Left renal pelvis (tissue), 4 donors: ENCODE results near the gene TLDC2. TPM values are rescaled to one million over a fixed set of nuclear protein-coding genes. Genes with fewer than 3 reads are reported as not detected.
"Not testable (repeated sequence)": the region's sequence is repeated elsewhere in the genome, so short reads cannot be mapped to it uniquely, and the experiment has no call there.

Source experiments
- DNase-seq, 4 donors: peaks; one replicate each; pipeline ENCODE4 v3.0.0-alpha.2; 2013; ENCODE audit warnings: low read depth in 4 of 4, low spot score in 3 of 4
- polyA plus RNA-seq, 4 donors: library from polyadenylated mRNA; unstranded; fragments of 120-200 nt; gene quantifications; one replicate each; pipeline ENCODE4 v1.2.1, GENCODE V29; 2013; ENCODE audit not compliant: insufficient read length in 4 of 4

The TLDC2 gene
- polyA plus RNA-seq = 1 to 10 TPM in 3 of 4 donors, under 1 TPM in 1; 0.72 to 6.4 (median 2.5) TPM

DNA sequence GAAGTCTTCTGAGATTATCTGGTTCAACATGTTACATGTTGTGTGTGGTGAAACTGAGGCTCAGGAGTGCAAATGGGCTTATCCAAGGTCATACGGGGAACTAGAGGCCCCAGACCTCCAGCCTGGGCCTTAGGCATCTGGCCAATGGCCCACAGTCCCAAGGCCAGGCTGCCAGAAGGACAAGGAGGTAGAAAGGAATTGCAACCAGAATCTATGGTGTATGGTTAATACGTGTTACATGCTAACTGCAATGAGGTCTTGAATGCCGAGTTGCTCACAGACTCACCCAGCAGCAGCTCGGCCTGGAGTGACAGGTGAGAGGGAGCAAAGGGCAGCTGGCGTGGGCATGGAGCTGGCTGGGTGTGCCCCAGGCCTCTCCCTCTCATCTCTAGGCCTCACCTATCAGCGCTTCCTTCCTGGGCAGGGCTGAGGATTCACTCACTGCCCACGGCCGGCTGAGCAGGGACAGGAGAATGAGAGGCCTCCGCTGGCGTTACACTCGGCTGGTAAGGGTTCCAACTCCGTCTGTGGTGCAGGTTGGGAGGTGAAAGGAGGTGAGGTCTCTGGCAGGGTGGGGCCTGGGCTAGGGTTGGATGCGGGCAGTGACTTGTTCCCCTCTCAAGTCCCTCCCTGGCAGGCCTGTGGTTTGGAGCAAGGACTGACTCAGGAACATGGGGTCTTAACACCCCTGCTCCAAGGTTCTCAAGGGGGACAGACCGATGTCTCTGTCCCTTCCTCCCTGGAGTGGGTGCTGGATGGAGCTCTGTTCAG lies at the start of gene TLDC2:
Gene TLDC2 (plus strand): TSS at position 437 of the 771 bp plus-strand sequence. CDS start 37 bp downstream, at position 474.
- DNase-seq = no peak

GRCh38 chr20:36826554-36827244 lies 49.2 kb upstream of the TLDC2 start:
- no peak for DNase-seq

- DNase-seq = no peak
Observed at GRCh38 chr20:36827541-36828279, 48.2 kb upstream of the TLDC2 start.

DNA sequence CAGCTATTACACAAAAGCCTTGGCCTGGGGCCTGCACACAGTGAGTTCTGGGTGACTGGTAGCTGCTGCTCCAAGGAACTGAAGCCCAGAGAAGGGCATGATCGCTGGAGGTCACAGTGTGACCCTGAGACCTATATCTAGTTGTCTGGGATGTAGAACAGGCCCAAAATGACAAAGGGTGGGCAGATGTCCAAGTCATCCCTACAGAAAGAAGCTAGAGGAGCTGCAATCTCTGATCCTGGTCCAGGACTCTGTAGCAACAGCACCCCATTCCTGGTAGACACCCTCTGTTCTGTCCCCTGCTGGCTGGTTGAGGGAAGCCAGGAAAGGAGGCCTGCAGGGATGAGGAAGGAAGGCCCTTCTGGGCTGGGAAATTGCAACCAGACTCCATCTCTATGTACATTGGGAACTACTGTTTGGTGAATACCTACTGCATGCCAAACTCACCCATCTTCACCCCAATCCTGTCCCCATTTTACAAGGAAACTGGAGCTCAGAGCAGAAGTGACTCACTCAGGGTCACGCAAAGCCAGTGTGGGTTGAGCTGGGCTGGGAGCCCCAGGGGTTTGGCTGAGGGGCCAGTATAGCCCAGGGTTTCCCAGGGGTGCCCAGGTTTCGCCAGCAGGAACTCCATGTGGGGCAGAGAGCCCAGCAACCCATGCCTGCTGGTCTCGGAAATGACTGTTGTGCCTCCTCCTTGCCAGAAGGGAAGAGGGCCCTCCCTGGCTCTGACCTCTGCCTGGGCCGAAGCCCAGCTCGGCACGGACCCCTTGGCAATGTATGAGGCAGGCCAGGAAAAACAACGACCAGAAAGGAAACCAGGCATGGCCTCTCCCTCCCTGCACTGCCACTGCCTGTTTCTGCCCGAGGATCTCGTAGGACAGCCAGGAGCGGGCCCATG lies 44.9 kb upstream of the TLDC2 start:
- DNase-seq = no peak

- no peak for DNase-seq
Observed at GRCh38 chr20:36832791-36833190, 43.1 kb upstream of the TLDC2 start.

- DNase-seq = no peak
Observed at GRCh38 chr20:36833275-36834020, 42.5 kb upstream of the TLDC2 start.

GRCh38 chr20:36835025-36835424 lies 40.9 kb upstream of the TLDC2 start:
- DNase-seq = no peak

- DNase-seq = peak; percentile 79 to 92 (median 82)
Observed at GRCh38 chr20:36835453-36836198, 40.3 kb upstream of the TLDC2 start.

DNA sequence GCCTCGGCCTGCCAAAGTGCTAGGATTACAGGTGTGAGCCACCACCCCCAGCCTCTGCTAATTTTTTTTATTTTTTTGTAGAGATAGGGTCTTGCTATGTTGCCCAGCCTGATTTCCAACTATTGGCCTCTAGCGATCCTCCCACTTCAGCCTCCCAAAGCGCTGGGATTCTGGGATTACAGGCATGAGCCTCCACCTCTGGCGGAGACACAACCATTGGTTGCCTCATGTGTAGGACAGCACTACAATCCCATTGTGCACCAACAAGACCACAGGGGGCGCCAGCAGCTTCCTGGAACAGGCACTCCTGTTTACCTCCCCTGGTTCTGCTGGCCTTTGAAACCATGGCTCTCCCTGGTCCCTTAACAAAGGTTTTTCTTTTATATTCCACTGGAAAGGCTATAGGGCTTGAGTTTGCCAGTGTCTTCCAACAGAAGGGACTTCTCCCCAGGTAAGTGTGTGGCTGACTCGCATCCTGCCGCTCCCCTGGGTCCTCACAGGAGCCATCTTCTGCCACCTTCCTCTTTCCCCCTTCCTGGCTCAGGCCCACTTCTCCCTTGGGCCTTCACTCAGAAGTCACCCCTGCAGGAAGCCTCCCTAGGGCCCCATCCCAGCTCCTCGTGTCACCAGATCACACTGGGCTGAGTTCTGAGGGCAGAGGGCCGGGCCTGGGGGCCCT lies 39.2 kb upstream of the TLDC2 start:
- DNase-seq = no peak

DNA sequence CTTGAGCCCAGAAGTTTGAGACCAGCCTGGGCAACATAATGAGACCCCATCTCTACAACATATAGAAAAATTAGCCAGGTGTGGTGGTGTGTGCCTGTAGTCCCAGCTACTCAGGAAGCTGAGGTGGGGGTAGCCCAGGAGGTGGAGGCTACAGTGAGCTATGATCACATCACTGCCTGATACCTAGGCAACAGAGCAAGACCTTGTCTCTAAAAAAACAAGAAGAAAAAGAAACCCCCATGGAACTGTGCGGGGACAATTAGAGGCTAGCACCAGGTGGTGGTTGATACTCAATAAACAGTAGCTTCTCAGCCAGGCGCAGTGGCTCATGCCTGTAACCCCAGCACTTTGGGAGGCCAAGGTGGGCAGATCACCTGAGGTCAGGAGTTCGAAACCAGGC lies 37.6 kb upstream of the TLDC2 start:
- not testable (repeated sequence) for DNase-seq

DNA sequence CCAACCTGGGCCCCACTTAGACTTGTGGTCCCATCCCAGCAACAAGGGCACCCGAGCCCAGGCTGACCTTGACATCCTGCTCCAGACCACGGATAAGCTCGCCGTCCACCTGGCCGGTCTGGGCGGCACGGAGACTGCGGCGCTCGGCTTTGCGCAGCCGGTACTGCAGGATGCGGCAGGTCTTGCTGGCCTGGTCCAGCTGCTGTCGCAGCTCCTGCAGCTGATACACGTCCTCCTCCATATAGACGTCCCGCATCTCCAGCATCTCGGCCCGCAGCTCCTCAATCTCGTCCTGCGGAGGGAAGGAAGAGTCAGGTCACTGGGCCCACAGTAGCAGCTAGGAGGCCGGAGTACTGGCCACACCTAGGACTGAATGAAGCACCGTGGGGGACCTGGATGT lies 36.8 kb upstream of the TLDC2 start:
- DNase-seq = no peak

DNA sequence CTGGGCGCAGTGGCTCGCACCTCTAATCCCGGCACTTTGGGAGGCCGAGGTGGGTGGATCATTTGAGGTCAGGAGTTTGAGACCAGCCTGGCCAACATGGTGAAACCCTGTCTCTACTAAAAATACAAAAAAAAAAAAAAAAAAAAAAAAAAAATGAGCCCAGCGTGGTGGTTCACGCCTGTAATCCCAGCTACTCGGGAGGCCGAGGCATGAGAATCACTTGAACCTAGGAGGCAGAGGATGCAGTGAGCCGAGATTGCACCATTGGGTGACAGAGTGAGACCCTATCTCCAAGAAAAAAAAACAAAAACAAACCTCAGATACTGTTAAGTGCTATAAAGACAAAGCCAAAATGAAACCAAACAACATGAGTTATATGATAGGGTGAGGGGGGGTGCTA lies 34.9 kb upstream of the TLDC2 start:
- DNase-seq = not testable (repeated sequence)

GRCh38 chr20:36845288-36845971 lies 30.5 kb upstream of the TLDC2 start:
- DNase-seq = no peak

DNA sequence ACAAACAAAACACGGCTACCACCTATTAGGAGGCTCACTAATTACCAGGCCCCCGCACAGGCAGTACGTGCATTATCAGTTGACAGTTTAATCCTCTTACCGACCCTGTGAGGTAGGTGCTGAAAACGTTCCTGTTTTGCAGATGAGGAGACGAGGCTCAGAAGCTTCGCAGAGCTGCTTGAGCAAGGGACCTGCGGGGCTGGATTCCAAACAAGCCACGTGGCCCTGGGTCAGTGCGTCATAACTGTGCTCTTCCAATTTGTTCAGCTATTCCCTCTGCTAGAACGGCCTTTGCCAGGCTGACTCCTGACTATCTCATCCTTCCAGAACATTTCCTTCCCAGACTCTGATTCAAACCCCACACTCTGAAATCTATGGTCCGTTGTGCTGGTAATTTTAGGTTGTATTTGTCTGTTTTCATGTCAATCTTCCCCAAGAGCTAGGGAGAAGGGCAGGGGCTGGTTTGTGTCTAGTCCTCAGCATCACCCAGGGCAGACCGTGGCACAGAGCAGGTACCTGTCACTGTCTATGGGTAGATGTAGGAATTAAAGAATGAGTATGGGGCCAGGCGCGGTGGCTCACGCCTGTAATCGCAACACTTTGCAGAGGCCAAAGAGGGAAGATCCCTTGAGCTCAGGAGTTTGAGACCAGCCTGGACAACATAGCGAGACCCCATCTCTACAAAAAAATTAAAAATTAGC lies 28.8 kb upstream of the TLDC2 start:
- no peak for DNase-seq

GRCh38 chr20:36847710-36848040 lies 28.3 kb upstream of the TLDC2 start:
- no peak for DNase-seq

DNA sequence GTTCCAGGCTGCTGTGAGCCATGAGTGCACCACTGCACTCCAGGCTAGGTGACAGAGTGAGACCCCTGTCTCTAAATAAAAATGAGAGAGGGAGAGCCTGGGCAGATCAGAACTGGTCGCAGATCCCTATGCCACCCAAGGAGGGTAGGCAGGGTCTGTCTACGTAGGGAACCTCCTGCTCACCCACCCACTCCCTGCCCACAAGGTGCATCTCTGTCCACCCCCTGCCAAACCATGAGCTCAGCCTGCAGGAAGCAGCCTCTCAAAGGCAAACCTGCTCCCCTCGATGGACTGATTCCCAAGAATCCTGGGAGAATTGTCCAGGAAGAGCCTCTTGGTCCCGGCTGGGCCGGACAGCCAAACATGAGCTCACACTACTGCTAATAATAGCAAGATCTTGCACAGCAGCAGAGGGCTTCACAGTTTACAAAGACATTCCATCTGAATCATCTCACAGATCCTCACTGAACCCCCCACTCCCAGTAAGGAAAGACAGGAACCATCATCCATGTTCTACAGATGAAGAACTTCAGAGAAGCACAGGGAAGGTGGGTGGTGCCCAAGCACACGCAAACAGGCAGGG lies 27.8 kb upstream of the TLDC2 start:
- no peak for DNase-seq

GRCh38 chr20:36848677-36849076 lies 27.3 kb upstream of the TLDC2 start:
- no peak for DNase-seq
